NB4 (cell line): ENCODE measurements around the gene SENP6.

ENCODE experiments used
- MYC ChIP-seq: IDR thresholded peaks from 2 replicates; pipeline ENCODE4 v1.6.1; 2011; ENCODE audit warnings: low read depth, low read length
- POLR2A ChIP-seq: IDR thresholded peaks from 2 replicates; pipeline ENCODE4 v1.6.1; 2011; ENCODE audit warnings: mild to moderate bottlenecking; ENCODE audit not compliant: insufficient read length; ENCODE audit errors: extremely low read depth
- TF ChIP-seq, protein P1 (sequence below): IDR thresholded peaks from one replicate; pipeline ENCODE4 v1.5.1; 2012; ENCODE audit warnings: low read depth, low read length
- TF ChIP-seq, protein P2 (sequence below): IDR thresholded peaks from 2 replicates; pipeline ENCODE4 v1.6.1; 2011; ENCODE audit warnings: low read depth, low read length

DNA sequence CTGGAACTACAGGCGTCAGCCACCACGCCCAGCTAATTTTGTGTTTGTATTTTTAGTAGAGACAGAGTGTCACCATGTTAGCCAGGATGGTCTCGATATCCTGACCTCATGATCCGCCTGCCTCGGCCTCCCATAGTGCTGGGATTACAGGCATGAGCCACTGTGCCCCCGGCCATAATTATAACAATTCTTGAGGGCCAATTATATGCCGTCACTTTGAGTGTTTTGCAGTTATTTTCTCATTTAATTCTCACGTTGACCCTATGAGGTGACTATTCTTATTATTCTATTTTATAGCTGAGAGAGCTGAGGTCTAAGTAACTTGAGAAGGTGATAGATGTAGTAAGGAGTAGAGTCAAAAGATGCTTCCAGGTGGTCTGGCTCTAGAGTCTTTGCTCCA lies 160.4 kb downstream of the SENP6 start:
- TF ChIP-seq, protein P1, sequence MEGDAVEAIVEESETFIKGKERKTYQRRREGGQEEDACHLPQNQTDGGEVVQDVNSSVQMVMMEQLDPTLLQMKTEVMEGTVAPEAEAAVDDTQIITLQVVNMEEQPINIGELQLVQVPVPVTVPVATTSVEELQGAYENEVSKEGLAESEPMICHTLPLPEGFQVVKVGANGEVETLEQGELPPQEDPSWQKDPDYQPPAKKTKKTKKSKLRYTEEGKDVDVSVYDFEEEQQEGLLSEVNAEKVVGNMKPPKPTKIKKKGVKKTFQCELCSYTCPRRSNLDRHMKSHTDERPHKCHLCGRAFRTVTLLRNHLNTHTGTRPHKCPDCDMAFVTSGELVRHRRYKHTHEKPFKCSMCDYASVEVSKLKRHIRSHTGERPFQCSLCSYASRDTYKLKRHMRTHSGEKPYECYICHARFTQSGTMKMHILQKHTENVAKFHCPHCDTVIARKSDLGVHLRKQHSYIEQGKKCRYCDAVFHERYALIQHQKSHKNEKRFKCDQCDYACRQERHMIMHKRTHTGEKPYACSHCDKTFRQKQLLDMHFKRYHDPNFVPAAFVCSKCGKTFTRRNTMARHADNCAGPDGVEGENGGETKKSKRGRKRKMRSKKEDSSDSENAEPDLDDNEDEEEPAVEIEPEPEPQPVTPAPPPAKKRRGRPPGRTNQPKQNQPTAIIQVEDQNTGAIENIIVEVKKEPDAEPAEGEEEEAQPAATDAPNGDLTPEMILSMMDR, result no peak
- TF ChIP-seq, protein P2, sequence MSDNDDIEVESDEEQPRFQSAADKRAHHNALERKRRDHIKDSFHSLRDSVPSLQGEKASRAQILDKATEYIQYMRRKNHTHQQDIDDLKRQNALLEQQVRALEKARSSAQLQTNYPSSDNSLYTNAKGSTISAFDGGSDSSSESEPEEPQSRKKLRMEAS, result no peak
- TF ChIP-seq POLR2A, result no peak
- no peak for TF ChIP-seq MYC
